ENCODE results near the gene MYEOV.

DNA sequence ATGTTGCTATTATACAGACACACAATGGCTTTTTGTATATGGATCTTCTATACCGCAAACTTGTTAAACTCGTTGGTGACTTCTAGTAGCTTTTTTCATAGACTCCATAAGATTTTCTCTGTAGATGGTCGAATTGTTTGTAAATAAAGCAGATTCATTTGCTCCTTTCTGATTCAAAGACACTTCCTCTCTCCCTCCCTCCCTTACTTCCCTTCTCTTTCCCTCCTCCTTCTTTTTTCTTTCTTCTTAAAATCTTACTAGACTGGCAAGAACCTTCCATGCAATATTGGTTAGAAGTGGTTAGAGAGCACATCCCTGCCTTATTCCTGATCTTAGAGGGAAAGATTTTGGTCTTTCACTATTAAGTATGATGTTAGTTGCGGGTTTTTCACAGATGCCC, 36.4 kb downstream of the MYEOV start:
- TF ChIP-seq, protein P1, sequence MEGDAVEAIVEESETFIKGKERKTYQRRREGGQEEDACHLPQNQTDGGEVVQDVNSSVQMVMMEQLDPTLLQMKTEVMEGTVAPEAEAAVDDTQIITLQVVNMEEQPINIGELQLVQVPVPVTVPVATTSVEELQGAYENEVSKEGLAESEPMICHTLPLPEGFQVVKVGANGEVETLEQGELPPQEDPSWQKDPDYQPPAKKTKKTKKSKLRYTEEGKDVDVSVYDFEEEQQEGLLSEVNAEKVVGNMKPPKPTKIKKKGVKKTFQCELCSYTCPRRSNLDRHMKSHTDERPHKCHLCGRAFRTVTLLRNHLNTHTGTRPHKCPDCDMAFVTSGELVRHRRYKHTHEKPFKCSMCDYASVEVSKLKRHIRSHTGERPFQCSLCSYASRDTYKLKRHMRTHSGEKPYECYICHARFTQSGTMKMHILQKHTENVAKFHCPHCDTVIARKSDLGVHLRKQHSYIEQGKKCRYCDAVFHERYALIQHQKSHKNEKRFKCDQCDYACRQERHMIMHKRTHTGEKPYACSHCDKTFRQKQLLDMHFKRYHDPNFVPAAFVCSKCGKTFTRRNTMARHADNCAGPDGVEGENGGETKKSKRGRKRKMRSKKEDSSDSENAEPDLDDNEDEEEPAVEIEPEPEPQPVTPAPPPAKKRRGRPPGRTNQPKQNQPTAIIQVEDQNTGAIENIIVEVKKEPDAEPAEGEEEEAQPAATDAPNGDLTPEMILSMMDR (IDR thresholded peaks at IDR 0.05; ENCODE audit: low read depth, low read length, missing input control) = no peak
- no peak for TF ChIP-seq SP1 (IDR thresholded peaks at IDR 0.05)
- no peak for TF ChIP-seq JUND (IDR thresholded peaks at IDR 0.05)
- no peak for TF ChIP-seq TAF1 (conservative IDR thresholded peaks at IDR 0.05)
- TF ChIP-seq, protein P2, sequence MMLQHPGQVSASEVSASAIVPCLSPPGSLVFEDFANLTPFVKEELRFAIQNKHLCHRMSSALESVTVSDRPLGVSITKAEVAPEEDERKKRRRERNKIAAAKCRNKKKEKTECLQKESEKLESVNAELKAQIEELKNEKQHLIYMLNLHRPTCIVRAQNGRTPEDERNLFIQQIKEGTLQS (IDR thresholded peaks at IDR 0.05) = no peak
- TF ChIP-seq GABPA (IDR thresholded peaks at IDR 0.05 in 1 of 2, conservative IDR thresholded peaks at IDR 0.05 in 1 of 2) = no peak
- TF ChIP-seq, protein P3, sequence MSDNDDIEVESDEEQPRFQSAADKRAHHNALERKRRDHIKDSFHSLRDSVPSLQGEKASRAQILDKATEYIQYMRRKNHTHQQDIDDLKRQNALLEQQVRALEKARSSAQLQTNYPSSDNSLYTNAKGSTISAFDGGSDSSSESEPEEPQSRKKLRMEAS (IDR thresholded peaks at IDR 0.05) = no peak
- TF ChIP-seq HNF4G (IDR thresholded peaks at IDR 0.05) = no peak
- TF ChIP-seq, protein P4, sequence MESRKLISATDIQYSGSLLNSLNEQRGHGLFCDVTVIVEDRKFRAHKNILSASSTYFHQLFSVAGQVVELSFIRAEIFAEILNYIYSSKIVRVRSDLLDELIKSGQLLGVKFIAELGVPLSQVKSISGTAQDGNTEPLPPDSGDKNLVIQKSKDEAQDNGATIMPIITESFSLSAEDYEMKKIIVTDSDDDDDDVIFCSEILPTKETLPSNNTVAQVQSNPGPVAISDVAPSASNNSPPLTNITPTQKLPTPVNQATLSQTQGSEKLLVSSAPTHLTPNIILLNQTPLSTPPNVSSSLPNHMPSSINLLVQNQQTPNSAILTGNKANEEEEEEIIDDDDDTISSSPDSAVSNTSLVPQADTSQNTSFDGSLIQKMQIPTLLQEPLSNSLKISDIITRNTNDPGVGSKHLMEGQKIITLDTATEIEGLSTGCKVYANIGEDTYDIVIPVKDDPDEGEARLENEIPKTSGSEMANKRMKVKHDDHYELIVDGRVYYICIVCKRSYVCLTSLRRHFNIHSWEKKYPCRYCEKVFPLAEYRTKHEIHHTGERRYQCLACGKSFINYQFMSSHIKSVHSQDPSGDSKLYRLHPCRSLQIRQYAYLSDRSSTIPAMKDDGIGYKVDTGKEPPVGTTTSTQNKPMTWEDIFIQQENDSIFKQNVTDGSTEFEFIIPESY (IDR thresholded peaks at IDR 0.05) = no peak
- TF ChIP-seq RAD21 (IDR thresholded peaks at IDR 0.05) = no peak
- TF ChIP-seq, protein P5, sequence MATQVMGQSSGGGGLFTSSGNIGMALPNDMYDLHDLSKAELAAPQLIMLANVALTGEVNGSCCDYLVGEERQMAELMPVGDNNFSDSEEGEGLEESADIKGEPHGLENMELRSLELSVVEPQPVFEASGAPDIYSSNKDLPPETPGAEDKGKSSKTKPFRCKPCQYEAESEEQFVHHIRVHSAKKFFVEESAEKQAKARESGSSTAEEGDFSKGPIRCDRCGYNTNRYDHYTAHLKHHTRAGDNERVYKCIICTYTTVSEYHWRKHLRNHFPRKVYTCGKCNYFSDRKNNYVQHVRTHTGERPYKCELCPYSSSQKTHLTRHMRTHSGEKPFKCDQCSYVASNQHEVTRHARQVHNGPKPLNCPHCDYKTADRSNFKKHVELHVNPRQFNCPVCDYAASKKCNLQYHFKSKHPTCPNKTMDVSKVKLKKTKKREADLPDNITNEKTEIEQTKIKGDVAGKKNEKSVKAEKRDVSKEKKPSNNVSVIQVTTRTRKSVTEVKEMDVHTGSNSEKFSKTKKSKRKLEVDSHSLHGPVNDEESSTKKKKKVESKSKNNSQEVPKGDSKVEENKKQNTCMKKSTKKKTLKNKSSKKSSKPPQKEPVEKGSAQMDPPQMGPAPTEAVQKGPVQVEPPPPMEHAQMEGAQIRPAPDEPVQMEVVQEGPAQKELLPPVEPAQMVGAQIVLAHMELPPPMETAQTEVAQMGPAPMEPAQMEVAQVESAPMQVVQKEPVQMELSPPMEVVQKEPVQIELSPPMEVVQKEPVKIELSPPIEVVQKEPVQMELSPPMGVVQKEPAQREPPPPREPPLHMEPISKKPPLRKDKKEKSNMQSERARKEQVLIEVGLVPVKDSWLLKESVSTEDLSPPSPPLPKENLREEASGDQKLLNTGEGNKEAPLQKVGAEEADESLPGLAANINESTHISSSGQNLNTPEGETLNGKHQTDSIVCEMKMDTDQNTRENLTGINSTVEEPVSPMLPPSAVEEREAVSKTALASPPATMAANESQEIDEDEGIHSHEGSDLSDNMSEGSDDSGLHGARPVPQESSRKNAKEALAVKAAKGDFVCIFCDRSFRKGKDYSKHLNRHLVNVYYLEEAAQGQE (IDR thresholded peaks at IDR 0.05) = no peak
